ENCODE data around the gene DSTYK. TPM values are rescaled to one million over a fixed set of nuclear protein-coding genes. Genes with fewer than 3 reads are reported as not detected.
A peak's percentile ranks its signal among the peaks of the same experiment; 100 is the strongest.

Gene DSTYK
- total RNA-seq, 2 donors from 2014 or later: 15.8 to 31.6 TPM

GRCh38 chr1:205225901-205226765, 14.6 kb upstream of the DSTYK start:
- Mint-ChIP-seq H3K9me3 (no peaks in the 10 kb centered on the region), H3K4me3 (no peak overlapping the region), H3K36me3 (no peaks in the 10 kb centered on the region), H3K27ac (no peak overlapping the region), H3K4me1 (ENCODE audit: low read depth in 2 of 2) (peaks cover 24 to 37% of the 10 kb centered on the region in 2 donors), H3K27me3 (peaks cover 11 to 24% of the 10 kb centered on the region in 2 donors)
- ATAC-seq (no peak), DNase-seq (ENCODE audit: low spot score) (no peak)

DNA sequence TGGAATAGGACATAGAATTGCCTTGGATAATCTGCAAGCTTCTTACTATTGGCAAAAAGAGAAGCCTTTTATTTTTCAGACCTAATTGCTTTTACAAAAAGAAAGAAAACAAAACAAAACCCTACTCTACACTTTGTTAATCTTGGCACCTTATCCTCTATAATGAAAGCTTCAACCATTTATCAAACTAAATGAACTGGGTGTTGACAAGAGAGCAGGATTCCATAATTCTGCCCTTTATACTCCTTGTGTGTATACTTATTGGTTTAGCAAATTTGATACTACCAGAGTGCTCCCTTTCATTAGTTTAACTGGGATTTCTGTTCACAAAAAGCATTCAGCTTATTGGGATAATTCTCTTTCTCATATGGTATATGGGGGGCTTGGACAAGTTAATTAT, 13.2 kb upstream of the DSTYK start:
- Mint-ChIP-seq H3K9me3 (no peaks in the 10 kb centered on the region), H3K27me3 (peaks cover 11 to 24% of the 10 kb centered on the region in 2 donors), H3K4me1 (ENCODE audit: low read depth in 2 of 2) (peaks cover 16 to 28% of the 10 kb centered on the region in 2 donors)

DNA sequence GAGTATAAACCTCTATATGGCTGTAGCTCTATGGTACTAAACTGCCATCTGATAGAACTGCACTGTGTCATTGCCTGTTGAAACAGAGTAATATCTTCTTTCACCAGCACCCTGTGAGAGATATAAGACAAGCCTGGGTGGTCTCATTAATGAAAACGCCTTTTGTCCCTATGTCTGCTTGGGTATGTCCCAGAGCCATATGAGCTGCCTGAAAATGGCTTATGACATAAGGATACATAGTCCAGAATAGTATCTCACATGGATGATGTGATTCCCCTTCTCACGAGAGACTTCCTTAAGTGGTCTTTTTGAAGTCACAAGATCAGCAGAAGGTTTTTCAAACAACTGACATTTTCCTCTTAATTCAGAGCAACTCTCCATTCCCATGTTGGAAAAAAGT, 8.9 kb upstream of the DSTYK start:
- Mint-ChIP-seq H3K27ac (no peak overlapping the region), H3K4me3 (no peak overlapping the region), H3K27me3 (peaks cover 7 to 19% of the 10 kb centered on the region in 2 donors), H3K36me3 (no peaks in the 10 kb centered on the region), H3K4me1 (ENCODE audit: low read depth in 2 of 2) (no peaks in the 10 kb centered on the region), H3K9me3 (no peaks in the 10 kb centered on the region)
- DNase-seq (ENCODE audit: low spot score) (no peak), ATAC-seq (no peak)

More for the DNA sequence above, 13.2 kb upstream of the DSTYK start:
- no peak overlapping the region for H3K4me3 Mint-ChIP-seq
- no peak overlapping the region for H3K27ac Mint-ChIP-seq
- H3K36me3 Mint-ChIP-seq: no peaks in the 10 kb centered on the region
- DNase-seq (ENCODE audit: low spot score) (no peak), ATAC-seq (no peak)

- Mint-ChIP-seq H3K27me3 (peaks cover 9 to 11% of the 10 kb centered on the region in 2 donors), H3K9me3 (no peaks in the 10 kb centered on the region), H3K36me3 (no peaks in the 10 kb centered on the region), H3K4me1 (ENCODE audit: low read depth in 2 of 2) (peaks cover 9 to 10% of the 10 kb centered on the region in 2 donors), H3K4me3 (no peak overlapping the region), H3K27ac (no peak overlapping the region)
- ATAC-seq (no peak), DNase-seq (ENCODE audit: low spot score) (no peak)
Observed at GRCh38 chr1:205217418-205217817, 5.9 kb upstream of the DSTYK start.

GRCh38 chr1:205216588-205216987, 5.1 kb upstream of the DSTYK start:
- no peaks in the 10 kb centered on the region for H3K9me3 Mint-ChIP-seq
- H3K27me3 Mint-ChIP-seq: peaks cover 9 to 11% of the 10 kb centered on the region in 2 donors
- no peak for ATAC-seq
- no peak for DNase-seq (ENCODE audit: low spot score)
- no peak overlapping the region for H3K4me3 Mint-ChIP-seq
- peaks cover 15 to 16% of the 10 kb centered on the region in 2 donors for H3K4me1 Mint-ChIP-seq (ENCODE audit: low read depth in 2 of 2)
- H3K36me3 Mint-ChIP-seq: no peaks in the 10 kb centered on the region
- H3K27ac Mint-ChIP-seq: no peak overlapping the region

GRCh38 chr1:205214756-205215155, 3.3 kb upstream of the DSTYK start:
- Mint-ChIP-seq H3K27ac (no peak overlapping the region), H3K4me1 (ENCODE audit: low read depth in 2 of 2) (peaks cover 24 to 25% of the 10 kb centered on the region in 2 donors), H3K9me3 (no peaks in the 10 kb centered on the region), H3K36me3 (peaks cover 7% of the 10 kb centered on the region), H3K4me3 (peak overlapping the region; percentile 42), H3K27me3 (peaks cover 6 to 11% of the 10 kb centered on the region in 2 donors)
- no peak for ATAC-seq
- no peak for DNase-seq (ENCODE audit: low spot score)

- DNase-seq (ENCODE audit: low spot score): no peak
- peak overlapping the region; percentile 94 for H3K4me3 Mint-ChIP-seq
- H3K27ac Mint-ChIP-seq: peak overlapping the region; percentile 77 to 83
- ATAC-seq: peak in 1 of 2 donors; percentile 2
- H3K9me3 Mint-ChIP-seq: no peaks in the 10 kb centered on the region
- peaks cover 0 to 2% of the 10 kb centered on the region in 2 donors for H3K27me3 Mint-ChIP-seq
- peaks cover 25 to 34% of the 10 kb centered on the region in 2 donors for H3K4me1 Mint-ChIP-seq (ENCODE audit: low read depth in 2 of 2)
- H3K36me3 Mint-ChIP-seq: peaks cover 7% of the 10 kb centered on the region
Observed at GRCh38 chr1:205211839-205212536, 486 bp upstream of the DSTYK start.

DNA sequence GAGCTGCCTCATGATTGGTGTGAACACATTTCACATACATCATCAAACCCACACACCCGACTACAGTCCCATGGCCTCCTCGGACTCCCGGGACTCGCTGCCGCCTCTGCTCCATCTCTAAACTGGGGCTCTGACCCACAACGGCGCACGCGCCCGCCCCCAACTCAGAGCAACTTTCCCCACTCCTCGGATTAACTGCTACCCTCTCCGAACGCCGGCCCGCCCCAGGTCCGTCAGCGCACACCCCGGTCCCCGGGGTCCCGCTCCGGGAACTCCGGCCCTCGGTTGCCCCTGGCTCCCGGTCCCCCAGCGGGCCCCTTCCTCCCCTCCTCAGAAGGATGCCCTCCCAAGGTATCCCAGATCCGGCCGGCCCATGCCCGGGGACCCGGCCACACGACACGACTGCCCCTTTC, 740 bp downstream of the DSTYK start:
- Mint-ChIP-seq H3K4me1 (ENCODE audit: low read depth in 2 of 2) (peaks cover 27 to 34% of the 10 kb centered on the region in 2 donors), H3K4me3 (peak overlapping the region; percentile 94), H3K36me3 (peaks cover 7% of the 10 kb centered on the region), H3K9me3 (no peaks in the 10 kb centered on the region), H3K27ac (peak overlapping the region; percentile 77 to 83), H3K27me3 (peaks cover 0 to 2% of the 10 kb centered on the region in 2 donors)
- ATAC-seq (peak; percentile 3 to 29), DNase-seq (ENCODE audit: low spot score) (no peak)

- Mint-ChIP-seq H3K4me3 (peak overlapping the region; percentile 63), H3K36me3 (peaks cover 7% of the 10 kb centered on the region), H3K27me3 (no peaks in the 10 kb centered on the region), H3K4me1 (ENCODE audit: low read depth in 2 of 2) (peaks cover 24 to 40% of the 10 kb centered on the region in 2 donors), H3K27ac (no peak overlapping the region), H3K9me3 (no peaks in the 10 kb centered on the region)
- ATAC-seq: no peak
- DNase-seq (ENCODE audit: low spot score): no peak
Observed at GRCh38 chr1:205208811-205209210, 2.7 kb downstream of the DSTYK start.

GRCh38 chr1:205205055-205205454, 6.4 kb downstream of the DSTYK start:
- Mint-ChIP-seq H3K27me3 (no peaks in the 10 kb centered on the region), H3K27ac (no peak overlapping the region), H3K36me3 (peaks cover under 1% of the 10 kb centered on the region), H3K4me1 (ENCODE audit: low read depth in 2 of 2) (peaks cover 24 to 45% of the 10 kb centered on the region in 2 donors), H3K4me3 (no peak overlapping the region), H3K9me3 (no peaks in the 10 kb centered on the region)
- DNase-seq (ENCODE audit: low spot score): no peak
- ATAC-seq: no peak

GRCh38 chr1:205204552-205204951, 7.0 kb downstream of the DSTYK start:
- no peak for DNase-seq (ENCODE audit: low spot score)
- H3K27me3 Mint-ChIP-seq: no peaks in the 10 kb centered on the region
- H3K9me3 Mint-ChIP-seq: no peaks in the 10 kb centered on the region
- peaks cover 29 to 49% of the 10 kb centered on the region in 2 donors for H3K4me1 Mint-ChIP-seq (ENCODE audit: low read depth in 2 of 2)
- no peak for ATAC-seq
- H3K4me3 Mint-ChIP-seq: peak overlapping the region; percentile 0
- H3K36me3 Mint-ChIP-seq: no peaks in the 10 kb centered on the region
- no peak overlapping the region for H3K27ac Mint-ChIP-seq

GRCh38 chr1:205199931-205200299, 11.6 kb downstream of the DSTYK start:
- no peaks in the 10 kb centered on the region for H3K27me3 Mint-ChIP-seq
- DNase-seq (ENCODE audit: low spot score) (no peak), ATAC-seq (no peak)
- peaks cover 6% of the 10 kb centered on the region for H3K36me3 Mint-ChIP-seq
- no peaks in the 10 kb centered on the region for H3K9me3 Mint-ChIP-seq
- peak overlapping the region; percentile 71 to 86 for H3K27ac Mint-ChIP-seq
- peaks cover 54 to 73% of the 10 kb centered on the region in 2 donors for H3K4me1 Mint-ChIP-seq (ENCODE audit: low read depth in 2 of 2)
- H3K4me3 Mint-ChIP-seq: peak overlapping the region; percentile 67

- Mint-ChIP-seq H3K9me3 (no peaks in the 10 kb centered on the region), H3K4me1 (ENCODE audit: low read depth in 2 of 2) (peaks cover 51 to 67% of the 10 kb centered on the region in 2 donors), H3K4me3 (peak overlapping the region; percentile 67), H3K27me3 (no peaks in the 10 kb centered on the region), H3K27ac (peak overlapping the region; percentile 71 to 86), H3K36me3 (peaks cover 6% of the 10 kb centered on the region)
- DNase-seq (ENCODE audit: low spot score) (no peak), ATAC-seq (peak; percentile 92)
Observed at GRCh38 chr1:205199090-205199930, 12.2 kb downstream of the DSTYK start.
